GM12878 (cell line): ENCODE measurements around the gene ITPR2. TPM values are rescaled to one million over a fixed set of nuclear protein-coding genes. Genes with fewer than 3 reads are reported as not detected.

Source experiments
- ATAC-seq: fragments of 200-7000 bp; cut with Tn5 transposase; 3 replicates; pipeline ENCODE4 v1.9.1; 2020; ENCODE audit warnings: mild to moderate bottlenecking, moderate library complexity
- BruUV-seq: library from RNA; stranded (reverse); fragments of 400-500 nt; replicated peaks from 2 replicates; lab custom pipeline; 2021; lab: Mats Ljungman, UMichigan
- CTCF ChIA-PET: fragments of 300-600 bp; sonication (Branson Sonifier 250); formaldehyde crosslinking; extraction: SDS; loops from one replicate; lab custom pipeline; 2021; ENCODE audit warnings: inconsistent platforms; lab: Yijun Ruan, JAX
- POLR2A ChIA-PET: fragments of 350-600 bp; formaldehyde crosslinking; extraction: SDS; loops from one replicate; lab custom pipeline; 2021; ENCODE audit warnings: inconsistent platforms; lab: Charles Lee
- RAD21 ChIA-PET: fragments of 300-600 bp; sonication (Branson Sonifier 250); formaldehyde crosslinking; loops from one replicate; lab custom pipeline; 2023; ENCODE audit warnings: antibody characterized with exemption; ENCODE audit not compliant: unreplicated experiment; lab: Charles Lee
- SMC1A ChIA-PET: fragments of 300-600 bp; sonication (Branson Sonifier 250); formaldehyde crosslinking; loops from one replicate; lab custom pipeline; 2023; ENCODE audit not compliant: unreplicated experiment, uncharacterized antibody; lab: Charles Lee
- DNase-seq: peaks from one replicate; pipeline ENCODE4 v3.0.0-alpha.2; 2011; ENCODE audit warnings: low read depth, low spot score
- FAIRE-seq: peaks from 3 replicates; lab custom pipeline; 2011; peaks lifted over from hg19 to GRCh38; lab: Jason Lieb, UNC
- H2AFZ ChIP-seq: 2 replicates; pipeline ENCODE4 v1.6.0; 2011; ENCODE audit warnings: low read depth, low read length, control low read depth; ENCODE audit not compliant: control insufficient read depth
- H3K27ac ChIP-seq: 2 replicates; pipeline ENCODE4 v1.5.1; 2011; ENCODE audit warnings: control low read depth; ENCODE audit not compliant: control insufficient read depth, insufficient read depth
- H3K27me3 ChIP-seq, 2 experiments: replicated peaks in 1 of 2; 2 replicates each; pipeline versions ENCODE4 v1.6.0 to v1.6.1; 2011; ENCODE audit warnings: low read length in 1 of 2; ENCODE audit not compliant: control insufficient read depth in 2 of 2, insufficient read depth in 2 of 2
- H3K36me3 ChIP-seq, 2 experiments: 2 replicates each; pipeline ENCODE4 v1.5.1; 2011; ENCODE audit warnings: low read length in 1 of 2; ENCODE audit not compliant: control insufficient read depth in 2 of 2, insufficient read depth in 2 of 2
- H3K4me1 ChIP-seq: 2 replicates; pipeline ENCODE4 v1.6.1; 2011; ENCODE audit warnings: mild to moderate bottlenecking, low read length, moderate library complexity, mixed read lengths; ENCODE audit not compliant: control insufficient read depth, insufficient read depth
- H3K4me2 ChIP-seq: 2 replicates; pipeline ENCODE4 v1.6.0; 2011; ENCODE audit warnings: control low read depth; ENCODE audit not compliant: control insufficient read depth, insufficient read depth
- H3K4me3 ChIP-seq: fragments of 200-600 bp; sonication (generic); 2 replicates; pipeline ENCODE4 v1.5.1; 2016
- H3K79me2 ChIP-seq: 2 replicates; pipeline ENCODE4 v1.6.0; 2011; ENCODE audit warnings: low read length; ENCODE audit not compliant: control insufficient read depth, insufficient read depth
- H3K9ac ChIP-seq: 2 replicates; pipeline ENCODE4 v1.8.0; 2011; ENCODE audit warnings: low read length, control low read depth, mixed read lengths; ENCODE audit not compliant: control insufficient read depth, insufficient read depth
- H3K9me3 ChIP-seq: replicated peaks from 3 replicates; pipeline ENCODE4 v1.5.1; 2011; ENCODE audit warnings: mild to moderate bottlenecking, low read length; ENCODE audit not compliant: control insufficient read depth, insufficient read depth
- H4K20me1 ChIP-seq: 2 replicates; pipeline ENCODE4 v1.6.0; 2011; ENCODE audit not compliant: control insufficient read depth, insufficient read depth
- CTCF ChIP-seq, 3 experiments: IDR thresholded peaks in 2 of 3; conservative IDR thresholded peaks in 1 of 3; 2 replicates each; pipeline ENCODE4 v1.5.1; 2011; ENCODE audit warnings: low read depth in 3 of 3, low read length in 3 of 3, mild to moderate bottlenecking in 3 of 3, control low read depth in 2 of 3, moderate library complexity in 2 of 3, inconsistent platforms in 1 of 3, mixed read lengths in 1 of 3; ENCODE audit not compliant: control insufficient read depth in 2 of 3, insufficient read depth in 1 of 3; ENCODE audit errors: extremely low read depth in 1 of 3
- PAX8 ChIP-seq: fragments of 450-650 bp; IDR thresholded peaks from 2 replicates; pipeline ENCODE4 v1.6.1; 2017; ENCODE audit warnings: mild to moderate bottlenecking, moderate library complexity
- SUPT20H ChIP-seq: IDR thresholded peaks from 2 replicates; pipeline ENCODE4 v1.6.1; 2011; ENCODE audit warnings: low read depth, mild to moderate bottlenecking, low read length, moderate library complexity, borderline replicate concordance; ENCODE audit not compliant: control insufficient read depth
- ZNF24 ChIP-seq: fragments of 450-650 bp; IDR thresholded peaks from 2 replicates; pipeline ENCODE4 v1.6.1; 2017; ENCODE audit warnings: antibody characterized with exemption, mild to moderate bottlenecking
- WGBS: methylation state at CpG from one replicate; pipeline ENCODE4 v1.1.6; 2016; ENCODE audit warnings: low lambda C conversion rate; ENCODE audit not compliant: insufficient replicate concordance, insufficient coverage; ENCODE audit errors: missing lambda C conversion rate; 5-methylcytosine and 5-hydroxymethylcytosine counted together
- in situ Hi-C: fragments of 300-500 bp; cut with MboI; formaldehyde crosslinking; loops from 9 replicates; pipeline ENCODE4 v1.14.3; 2018; ENCODE audit warnings: mixed read lengths
- intact Hi-C: fragments of 100-400 bp; cut with micrococcal nuclease; formaldehyde crosslinking; loops from one replicate; pipeline ENCODE4 v1.14.2; 2022; ENCODE audit not compliant: unreplicated experiment
- polyA plus RNA-seq, 11 experiments: library from polyadenylated mRNA; depleted of rRNA in 4 of 11; unstranded in 6 of 11; stranded (reverse) in 5 of 11; fragments of >200 nt; fragmentation: Nextera tagmentation in 4 of 11; fragmentation: Illumina TruSeq in 1 of 11; extraction: Ambion mirVana in 4 of 11; extraction: Trizol in 1 of 11; gene quantifications; 1 replicate in 1 of 11; 2 replicates in 10 of 11; pipeline versions ENCODE4 v1.2.1 to v1.2.3, GENCODE V29; 2011 to 2016; ENCODE audit warnings: inconsistent platforms in 2 of 11, missing spikeins in 2 of 11, low read depth in 1 of 11
- total RNA-seq, 4 experiments: library from RNA; depleted of rRNA in 3 of 4; stranded (reverse); fragments of >200 nt in 3 of 4; fragmentation: Illumina TruSeq in 1 of 4; extraction: Trizol in 1 of 4; gene quantifications; 2 replicates each; pipeline versions ENCODE4 v1.2.1 to v1.2.3, GENCODE V29; 2013 to 2021

Gene ITPR2
- total and polyA plus RNA-seq, 10 of the 15 experiments (the other 5 are each of a cell fraction or from before 2014, with no cell fraction given) = 7.5 to 76.2 (median 47.1) TPM

- FAIRE-seq = no peak
- ChIA-PET SMC1A (interaction anchor here (0.8 to 2.7 kb wide), 10 partner anchors 9 to 104 kb away, joined by 3 to 12 read pairs (median 4); no protein-coding TSS in a partner anchor), POLR2A (interaction anchor here (1.0 to 2.0 kb wide), 4 partner anchors 10 to 111 kb away, joined by 3 to 5 read pairs (median 4); partner anchors contain the start of gene ITPR2), RAD21 (interaction anchor here (1.0 to 6.7 kb wide), 3 partner anchors 8 to 157 kb away, joined by 3 to 46 read pairs (median 14); no protein-coding TSS in a partner anchor), CTCF (interaction anchor here (0.6 to 1.5 kb wide), 3 partner anchors 10 to 1510 kb away, joined by 3 to 4 read pairs (median 3); no protein-coding TSS in a partner anchor)
- Histone ChIP-seq H3K9ac (no peak overlapping the region), H2AFZ (no peak overlapping the region), H3K36me3 (peaks cover 0 to 4% of the 10 kb centered on the region in 2 experiments; a peak in 2 of 4 replicates), H3K4me1 (peaks cover 16% of the 10 kb centered on the region; the same call in 1 of the 2 replicates), H3K27ac (no peak overlapping the region), H3K9me3 (no peaks in the 10 kb centered on the region; the same call in 2 of the 3 replicates), H3K79me2 (peaks cover 11% of the 10 kb centered on the region), H4K20me1 (no peaks in the 10 kb centered on the region), H3K4me3 (no peak overlapping the region), H3K27me3 (no peaks in the 10 kb centered on the region), H3K4me2 (no peak overlapping the region)
- TF ChIP-seq ZNF24 = 0 out of 2 replicates have a peak, but pooled peaks have one; percentile 9
- no peak for TF ChIP-seq SUPT20H
- no peak for DNase-seq
- in situ Hi-C loops = no loop called here
- no peak for ATAC-seq
- no TSS peak for BruUV-seq
- 98% methylated on average over 2 of the region's 2 CpGs for WGBS
- intact Hi-C loops = no loop called here
These were observed 111.2 kb downstream of the ITPR2 start for GRCh38 chr12:26721800-26722199.

GRCh38 chr12:26719852-26720251 is 113.1 kb downstream of the ITPR2 start:
- ChIA-PET RAD21 (interaction anchor here (0.6 to 6.7 kb wide), 8 partner anchors 10 to 1563 kb away, joined by 3 to 46 read pairs (median 9); partner anchors contain the start of gene ITPR2), CTCF (interaction anchor here (0.9 to 3.2 kb wide), 5 partner anchors 8 to 18 kb away, joined by 3 to 17 read pairs (median 6); no protein-coding TSS in a partner anchor), SMC1A (interaction anchor here (0.6 to 6.3 kb wide), 17 partner anchors 9 to 247 kb away, joined by 3 to 91 read pairs (median 4); partner anchors contain the start of gene ITPR2), POLR2A (interaction anchor here (1.5 to 2.6 kb wide), 2 partner anchors 10 to 34 kb away, joined by 4 to 17 read pairs; no protein-coding TSS in a partner anchor)
- intact Hi-C loops (no loop called here), in situ Hi-C loops (no loop called here)
- TF ChIP-seq PAX8 (no peak), CTCF (IDR thresholded peaks at IDR 0.05 in 2 of 3, conservative IDR thresholded peaks at IDR 0.05 in 1 of 3; ENCODE audit: control insufficient read depth in 2 of 3, extremely low read depth in 1 of 3, insufficient read depth in 1 of 3, low read depth in 3 of 3, low read length in 3 of 3) (peak in 1 of 3 experiments; percentile 19; a peak in 1 of 6 replicates)
- Histone ChIP-seq H3K36me3 (peaks cover 0 to 4% of the 10 kb centered on the region in 2 experiments; a peak in 2 of 4 replicates), H3K4me3 (no peak overlapping the region), H3K9me3 (no peaks in the 10 kb centered on the region; the same call in 2 of the 3 replicates), H3K27ac (no peak overlapping the region), H3K4me1 (peaks cover 16% of the 10 kb centered on the region; the same call in 1 of the 2 replicates), H4K20me1 (no peaks in the 10 kb centered on the region), H3K79me2 (no peaks in the 10 kb centered on the region), H3K27me3 (no peaks in the 10 kb centered on the region), H3K9ac (no peak overlapping the region), H2AFZ (no peak overlapping the region), H3K4me2 (no peak overlapping the region)
- ATAC-seq (peak; percentile 38; the same call in 1 of the 3 replicates), DNase-seq (no peak), FAIRE-seq (no peak)
- WGBS = 83% methylated on average over 1 of the region's 1 CpG
- BruUV-seq = no TSS peak
